B cell (primary cell): ENCODE measurements around the gene IFT122. TPM values are rescaled to one million over a fixed set of nuclear protein-coding genes. Genes with fewer than 3 reads are reported as not detected.

Experiments used
- ATAC-seq: fragments of 200-7000 bp; cut with Tn5 transposase; one replicate; pipeline ENCODE4 v1.10.0; 2021; ENCODE audit warnings: low read depth, mild to moderate bottlenecking, moderate number of reproducible peaks, moderate library complexity
- CTCF ChIA-PET: fragments of 350-600 bp; sonication (Branson Sonifier 250); formaldehyde crosslinking; loops from one replicate; lab custom pipeline; 2021; ENCODE audit warnings: antibody characterized with exemption, inconsistent platforms; lab: Charles Lee
- POLR2A ChIA-PET: fragments of 350-600 bp; sonication (Branson Sonifier 250); formaldehyde crosslinking; loops from one replicate; lab custom pipeline; 2021; ENCODE audit warnings: antibody characterized with exemption; lab: Charles Lee
- DNase-seq: peaks from one replicate; pipeline ENCODE4 v3.0.0; 2013
- H2AFZ ChIP-seq: 2 replicates; pipeline ENCODE4 v1.6.1; 2012; ENCODE audit warnings: mild to moderate bottlenecking, low read depth, low read length; ENCODE audit not compliant: insufficient read depth, poor library complexity, severe bottlenecking
- H3K27ac ChIP-seq, 2 donors: 1 replicate in 1 of 2; 2 replicates in 1 of 2; pipeline ENCODE4 v1.5.1; 2012 to 2013; ENCODE audit warnings: low read length in 2 of 2, mild to moderate bottlenecking in 2 of 2, moderate library complexity in 1 of 2
- H3K27me3 ChIP-seq, 4 experiments: fragments of 200-600 bp in 1 of 4; sonication (generic) in 1 of 4; replicated peaks in 1 of 4; 1 replicate in 2 of 4; 2 replicates in 2 of 4; pipeline versions ENCODE4 v1.6.1 to v1.7.0; 2013 to 2016; ENCODE audit warnings: low read length in 3 of 4, mild to moderate bottlenecking in 2 of 4, mixed read lengths in 1 of 4, moderate library complexity in 1 of 4; ENCODE audit not compliant: insufficient read depth in 4 of 4, control insufficient read depth in 3 of 4; ENCODE audit errors: control extremely low read depth in 1 of 4
- H3K36me3 ChIP-seq, 2 experiments: replicated peaks in 1 of 2; 1 replicate in 1 of 2; 2 replicates in 1 of 2; pipeline versions ENCODE4 v1.6.1 to v1.7.1; 2013; ENCODE audit warnings: low read length in 1 of 2; ENCODE audit not compliant: insufficient read depth in 2 of 2, control insufficient read depth in 1 of 2; ENCODE audit errors: control extremely low read depth in 1 of 2, extremely low read depth in 1 of 2
- H3K4me1 ChIP-seq, 2 donors: fragments of 200-600 bp in 1 of 2; sonication (generic) in 1 of 2; 1 replicate in 1 of 2; 2 replicates in 1 of 2; pipeline versions ENCODE4 v1.5.1 to v1.6.1; 2013 to 2017; ENCODE audit warnings: low read length in 2 of 2; ENCODE audit not compliant: control insufficient read depth in 2 of 2, insufficient read depth in 2 of 2
- H3K4me2 ChIP-seq: replicated peaks from 2 replicates; pipeline ENCODE3; 2012; ENCODE audit warnings: mild to moderate bottlenecking, low read depth, low read length; ENCODE audit not compliant: poor library complexity, severe bottlenecking
- H3K4me3 ChIP-seq, 5 experiments: fragments of 200-600 bp in 1 of 5; sonication (generic) in 1 of 5; 1 replicate in 3 of 5; 2 replicates in 2 of 5; pipeline versions ENCODE4 v1.5.1 to v1.7.0; 2011 to 2016; ENCODE audit warnings: low read length in 4 of 5, mild to moderate bottlenecking in 4 of 5, low read depth in 2 of 5, control low read depth in 1 of 5, moderate library complexity in 1 of 5; ENCODE audit not compliant: insufficient read depth in 1 of 5; ENCODE audit errors: control extremely low read depth in 1 of 5, extremely low read depth in 1 of 5
- H3K79me2 ChIP-seq: fragments of 200-600 bp; sonication (generic); one replicate; pipeline ENCODE4 v1.6.0; 2016; ENCODE audit warnings: low read length; ENCODE audit not compliant: control insufficient read depth, insufficient read depth
- H3K9ac ChIP-seq: fragments of 200-600 bp; sonication (generic); 2 replicates; pipeline ENCODE4 v1.6.1; 2017; ENCODE audit warnings: mild to moderate bottlenecking, low read length, moderate library complexity
- H3K9me3 ChIP-seq, 3 donors: one replicate each; pipeline versions ENCODE4 v1.6.1 to v1.7.1; 2013; ENCODE audit warnings: low read length in 2 of 3; ENCODE audit not compliant: control insufficient read depth in 2 of 3, insufficient read depth in 1 of 3; ENCODE audit errors: control extremely low read depth in 1 of 3
- H4K20me1 ChIP-seq: 2 replicates; pipeline ENCODE4 v1.6.0; 2012; ENCODE audit warnings: mild to moderate bottlenecking, low read length; ENCODE audit not compliant: insufficient read depth, control insufficient read depth, poor library complexity, severe bottlenecking
- H3K27ac Mint-ChIP-seq: one replicate; pipeline ENCODE4 v1.8.0; 2021; ENCODE audit warnings: mixed read lengths
- H3K27me3 Mint-ChIP-seq: one replicate; pipeline ENCODE4 v1.8.0; 2021; ENCODE audit warnings: mixed read lengths
- H3K4me1 Mint-ChIP-seq: one replicate; pipeline ENCODE4 v1.8.0; 2021; ENCODE audit warnings: mixed read lengths
- H3K4me3 Mint-ChIP-seq: one replicate; pipeline ENCODE4 v1.8.0; 2021; ENCODE audit warnings: mixed read lengths
- H3K9me3 Mint-ChIP-seq: one replicate; pipeline ENCODE4 v1.8.0; 2022; ENCODE audit warnings: mixed read lengths; ENCODE audit not compliant: insufficient read depth
- EZH2 ChIP-seq: IDR thresholded peaks from 2 replicates; pipeline ENCODE4 v1.6.1; 2012; ENCODE audit warnings: borderline replicate concordance, low read depth, mild to moderate bottlenecking, moderate library complexity, low read length; ENCODE audit not compliant: insufficient read depth, poor library complexity, severe bottlenecking
- WGBS: methylation state at CpG from one replicate; pipeline ENCODE4 v1.1.5; 2013; ENCODE audit warnings: missing lambda C conversion rate; ENCODE audit not compliant: insufficient coverage; 5-methylcytosine and 5-hydroxymethylcytosine counted together
- intact Hi-C: fragments of 100-400 bp; cut with micrococcal nuclease; formaldehyde crosslinking; loops from one replicate; pipeline ENCODE4 v1.10.0; 2022
- polyA plus RNA-seq: library from polyadenylated mRNA; depleted of rRNA; stranded (reverse); fragments of >200 nt; gene quantifications from 2 replicates; pipeline ENCODE4 v1.2.3, GENCODE V29; 2012
- total RNA-seq, 2 donors: library from RNA; stranded (reverse); fragments of 120-200 nt in 1 of 2; gene quantifications; 1 replicate in 1 of 2; 2 replicates in 1 of 2; pipeline versions ENCODE4 v1.2.3 to v1.2.4, GENCODE V29; 2013 to 2022
- TF ChIP-seq, protein P1 (sequence below): fragments of 200-600 bp; IDR thresholded peaks from one replicate; pipeline ENCODE4 v1.8.0; 2022; ENCODE audit warnings: antibody characterized with exemption, mild to moderate bottlenecking

Gene IFT122
- total and polyA plus RNA-seq, 2 donors (not counting 1 experiment from before 2014, with no cell fraction given) = 14.0 to 34.3 TPM

DNA sequence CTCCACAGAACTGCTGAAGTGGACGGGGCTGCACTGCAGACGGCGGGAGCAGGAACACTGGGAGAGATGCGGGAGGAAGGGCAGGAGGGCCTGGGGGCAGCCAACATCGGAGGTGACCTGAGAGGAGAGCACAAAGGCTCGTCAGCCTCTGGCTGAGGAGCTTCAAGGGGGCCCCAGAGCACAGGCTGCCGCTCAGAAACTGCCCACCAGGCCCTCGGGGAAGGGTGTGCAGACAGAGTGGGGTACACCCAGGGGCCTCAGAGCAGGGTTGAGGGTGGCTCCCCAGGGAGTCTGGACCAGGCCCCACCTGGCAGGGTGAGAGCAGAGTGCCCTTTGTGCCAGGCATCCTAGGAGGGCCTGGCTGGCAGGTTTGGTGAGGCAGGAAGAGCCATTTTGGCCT, 73.7 kb downstream of the IFT122 start:
- Histone ChIP-seq H3K4me1 (no peaks in the 10 kb centered on the region), H3K36me3 (no peaks in the 10 kb centered on the region), H3K9ac (no peak overlapping the region), H3K9me3 (no peaks in the 10 kb centered on the region), H3K27ac (no peak overlapping the region), H3K4me2 (no peak overlapping the region), H3K27me3 (no peaks in the 10 kb centered on the region), H3K4me3 (no peak overlapping the region), H4K20me1 (no peaks in the 10 kb centered on the region), H2AFZ (no peak overlapping the region), H3K79me2 (no peaks in the 10 kb centered on the region)
- intact Hi-C loops = no loop called here
- Mint-ChIP-seq H3K4me1 (no peaks in the 10 kb centered on the region), H3K9me3 (no peaks in the 10 kb centered on the region), H3K4me3 (no peak overlapping the region), H3K27me3 (no peaks in the 10 kb centered on the region), H3K27ac (no peak overlapping the region)
- ChIA-PET CTCF (interaction anchor here (1.6 kb wide), 1 partner anchor 23 kb away, joined by 5 read pairs; no protein-coding TSS in a partner anchor), POLR2A (no interaction called here)
- TF ChIP-seq, protein P1, sequence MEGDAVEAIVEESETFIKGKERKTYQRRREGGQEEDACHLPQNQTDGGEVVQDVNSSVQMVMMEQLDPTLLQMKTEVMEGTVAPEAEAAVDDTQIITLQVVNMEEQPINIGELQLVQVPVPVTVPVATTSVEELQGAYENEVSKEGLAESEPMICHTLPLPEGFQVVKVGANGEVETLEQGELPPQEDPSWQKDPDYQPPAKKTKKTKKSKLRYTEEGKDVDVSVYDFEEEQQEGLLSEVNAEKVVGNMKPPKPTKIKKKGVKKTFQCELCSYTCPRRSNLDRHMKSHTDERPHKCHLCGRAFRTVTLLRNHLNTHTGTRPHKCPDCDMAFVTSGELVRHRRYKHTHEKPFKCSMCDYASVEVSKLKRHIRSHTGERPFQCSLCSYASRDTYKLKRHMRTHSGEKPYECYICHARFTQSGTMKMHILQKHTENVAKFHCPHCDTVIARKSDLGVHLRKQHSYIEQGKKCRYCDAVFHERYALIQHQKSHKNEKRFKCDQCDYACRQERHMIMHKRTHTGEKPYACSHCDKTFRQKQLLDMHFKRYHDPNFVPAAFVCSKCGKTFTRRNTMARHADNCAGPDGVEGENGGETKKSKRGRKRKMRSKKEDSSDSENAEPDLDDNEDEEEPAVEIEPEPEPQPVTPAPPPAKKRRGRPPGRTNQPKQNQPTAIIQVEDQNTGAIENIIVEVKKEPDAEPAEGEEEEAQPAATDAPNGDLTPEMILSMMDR = no peak
- no peak for TF ChIP-seq EZH2
- WGBS = 97% methylated on average over 8 of the region's 8 CpGs
- ATAC-seq = no peak
- no peak for DNase-seq

DNA sequence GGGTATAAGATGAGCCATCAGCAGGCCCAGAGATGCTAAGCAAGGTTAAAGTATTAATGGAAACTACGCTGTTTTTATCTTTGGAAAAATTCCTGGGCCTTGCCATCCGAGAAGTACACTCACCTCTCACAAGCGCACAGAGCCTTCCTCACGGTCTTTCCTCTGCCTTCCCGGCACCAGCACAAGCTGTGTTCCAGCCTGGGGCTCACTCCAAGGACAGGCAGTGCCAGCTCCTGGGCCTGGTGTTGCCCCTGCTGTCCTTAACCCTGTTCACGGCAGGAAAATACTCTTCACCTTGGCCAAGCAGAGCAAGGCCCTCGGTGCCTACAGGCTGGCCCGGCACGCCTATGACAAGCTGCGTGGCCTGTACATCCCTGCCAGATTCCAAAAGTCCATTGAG, 74.1 kb downstream of the IFT122 start:
- intact Hi-C loops = no loop called here
- no peaks in the 10 kb centered on the region for H3K4me1 ChIP-seq
- no peaks in the 10 kb centered on the region for H3K36me3 ChIP-seq
- no peak overlapping the region for H3K4me3 ChIP-seq
- H3K4me2 ChIP-seq = no peak overlapping the region
- no peaks in the 10 kb centered on the region for H3K79me2 ChIP-seq
- no peak overlapping the region for H3K9ac ChIP-seq
- ChIA-PET POLR2A (interaction anchor here (1.0 kb wide), 1 partner anchor 12 kb away, joined by 3 read pairs; no protein-coding TSS in a partner anchor), CTCF (interaction anchor here (1.6 kb wide), 1 partner anchor 24 kb away, joined by 5 read pairs; no protein-coding TSS in a partner anchor)
- no peak for DNase-seq
- Mint-ChIP-seq H3K27ac (no peak overlapping the region), H3K27me3 (no peaks in the 10 kb centered on the region), H3K4me3 (no peak overlapping the region), H3K9me3 (no peaks in the 10 kb centered on the region), H3K4me1 (no peaks in the 10 kb centered on the region)
- H2AFZ ChIP-seq = no peak overlapping the region
- TF ChIP-seq, protein P1 = no peak
- no peak for TF ChIP-seq EZH2
- H3K9me3 ChIP-seq = no peaks in the 10 kb centered on the region
- ATAC-seq = no peak
- 93% methylated on average over 10 of the region's 10 CpGs for WGBS
- H3K27ac ChIP-seq = no peak overlapping the region
- H3K27me3 ChIP-seq = no peaks in the 10 kb centered on the region
- H4K20me1 ChIP-seq = no peaks in the 10 kb centered on the region
